Endothelial cell of umbilical vein (primary cell): ENCODE measurements around the gene TOMM5.

Experiments used
- EZH2 ChIP-seq: IDR thresholded peaks from 2 replicates; pipeline ENCODE4 v1.6.1; 2012; ENCODE audit warnings: borderline replicate concordance, low read depth, mild to moderate bottlenecking, moderate library complexity, low read length, inconsistent platforms; ENCODE audit not compliant: severe bottlenecking
- JUN ChIP-seq: IDR thresholded peaks from 2 replicates; pipeline ENCODE4 v1.6.1; 2011; ENCODE audit warnings: borderline replicate concordance, low read depth; ENCODE audit not compliant: insufficient read length, insufficient read depth
- MAX ChIP-seq: IDR thresholded peaks from 2 replicates; pipeline ENCODE4 v1.6.1; 2011; ENCODE audit not compliant: insufficient read depth, insufficient read length
- POLR2A ChIP-seq: IDR thresholded peaks from 2 replicates; pipeline ENCODE4 v1.6.1; 2012; ENCODE audit warnings: low read depth, mild to moderate bottlenecking, control low read depth, low read length
- TF ChIP-seq, protein P1 (sequence below), 2 donors: IDR thresholded peaks; 1 replicate in 1 of 2; 2 replicates in 1 of 2; pipeline ENCODE4 v1.5.1; 2011; ENCODE audit warnings: low read length in 2 of 2, mild to moderate bottlenecking in 2 of 2, moderate library complexity in 2 of 2, control low read depth in 1 of 2, inconsistent platforms in 1 of 2, low read depth in 1 of 2; ENCODE audit not compliant: insufficient read depth in 1 of 2; ENCODE audit errors: extremely low read depth in 1 of 2

- TF ChIP-seq EZH2 (no peak), POLR2A (no peak), MAX (no peak), JUN (no peak)
- TF ChIP-seq, protein P1, sequence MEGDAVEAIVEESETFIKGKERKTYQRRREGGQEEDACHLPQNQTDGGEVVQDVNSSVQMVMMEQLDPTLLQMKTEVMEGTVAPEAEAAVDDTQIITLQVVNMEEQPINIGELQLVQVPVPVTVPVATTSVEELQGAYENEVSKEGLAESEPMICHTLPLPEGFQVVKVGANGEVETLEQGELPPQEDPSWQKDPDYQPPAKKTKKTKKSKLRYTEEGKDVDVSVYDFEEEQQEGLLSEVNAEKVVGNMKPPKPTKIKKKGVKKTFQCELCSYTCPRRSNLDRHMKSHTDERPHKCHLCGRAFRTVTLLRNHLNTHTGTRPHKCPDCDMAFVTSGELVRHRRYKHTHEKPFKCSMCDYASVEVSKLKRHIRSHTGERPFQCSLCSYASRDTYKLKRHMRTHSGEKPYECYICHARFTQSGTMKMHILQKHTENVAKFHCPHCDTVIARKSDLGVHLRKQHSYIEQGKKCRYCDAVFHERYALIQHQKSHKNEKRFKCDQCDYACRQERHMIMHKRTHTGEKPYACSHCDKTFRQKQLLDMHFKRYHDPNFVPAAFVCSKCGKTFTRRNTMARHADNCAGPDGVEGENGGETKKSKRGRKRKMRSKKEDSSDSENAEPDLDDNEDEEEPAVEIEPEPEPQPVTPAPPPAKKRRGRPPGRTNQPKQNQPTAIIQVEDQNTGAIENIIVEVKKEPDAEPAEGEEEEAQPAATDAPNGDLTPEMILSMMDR (IDR thresholded peaks at IDR 0.05; ENCODE audit: extremely low read depth in 1 of 2, insufficient read depth in 1 of 2, low read depth in 1 of 2, low read length in 2 of 2): no peak
These were observed 28.4 kb downstream of the TOMM5 start for GRCh38 chr9:37563806-37564513.
